HG03175 (cell line): ENCODE data around the gene IFT80.

Experiments used
- ATAC-seq: cut with Tn5 transposase; IDR thresholded peaks from one replicate; pipeline ENCODE4 v1.9.1; 2021; ENCODE audit warnings: mild to moderate bottlenecking, moderate library complexity; ENCODE audit not compliant: unreplicated experiment

Gene IFT80

GRCh38 chr3:160401291-160402095 is 2.5 kb upstream of the IFT80 start:
- no peak for ATAC-seq

GRCh38 chr3:160400702-160401150 is 1.7 kb upstream of the IFT80 start:
- peak; percentile 19 for ATAC-seq

- peak; percentile 10 for ATAC-seq
Observed at GRCh38 chr3:160400030-160400701, 1.1 kb upstream of the IFT80 start.

- ATAC-seq, result peak; percentile 8
Observed at GRCh38 chr3:160398820-160399124, 253 bp downstream of the IFT80 start.

- ATAC-seq, result no peak
Observed at GRCh38 chr3:160395297-160395696, 3.7 kb downstream of the IFT80 start.

- no peak for ATAC-seq
Observed at GRCh38 chr3:160394009-160394392, 5.0 kb downstream of the IFT80 start.

- no peak for ATAC-seq
Observed at GRCh38 chr3:160393346-160394008, 5.5 kb downstream of the IFT80 start.

GRCh38 chr3:160392798-160393197 is 6.2 kb downstream of the IFT80 start:
- no peak for ATAC-seq

- peak; percentile 73 for ATAC-seq
Observed at GRCh38 chr3:160390565-160391138, 8.4 kb downstream of the IFT80 start.

- no peak for ATAC-seq
Observed at GRCh38 chr3:160384639-160385318, 14.2 kb downstream of the IFT80 start.

GRCh38 chr3:160381470-160381869 is 17.6 kb downstream of the IFT80 start:
- no peak for ATAC-seq

- no peak for ATAC-seq
Observed at GRCh38 chr3:160379628-160380214, 19.3 kb downstream of the IFT80 start.

- ATAC-seq, result no peak
Observed at GRCh38 chr3:160378331-160379109, 20.5 kb downstream of the IFT80 start.

- ATAC-seq, result no peak
Observed at GRCh38 chr3:160376681-160377080, 22.3 kb downstream of the IFT80 start.

GRCh38 chr3:160374925-160375324 is 24.1 kb downstream of the IFT80 start:
- ATAC-seq, result no peak

- no peak for ATAC-seq
Observed at GRCh38 chr3:160374472-160374871, 24.6 kb downstream of the IFT80 start.

- ATAC-seq, result no peak
Observed at GRCh38 chr3:160373655-160374054, 25.4 kb downstream of the IFT80 start.

GRCh38 chr3:160372780-160373179 is 26.2 kb downstream of the IFT80 start:
- no peak for ATAC-seq

- no peak for ATAC-seq
Observed at GRCh38 chr3:160370987-160371857, 27.8 kb downstream of the IFT80 start.
